Adrenal gland (tissue), 12 donors: ENCODE data around the gene ADH6. TPM values are rescaled to one million over a fixed set of nuclear protein-coding genes. Genes with fewer than 3 reads are reported as not detected.

Experiments used
- DNase-seq, 7 donors: peaks; one replicate each; pipeline ENCODE4 v3.0.0-alpha.2; 2019 to 2020
- H3K27ac ChIP-seq, 5 donors: fragments of 200-600 bp; sonication (generic) in 4 of 5; 1 replicate in 3 of 5; 2 replicates in 2 of 5; pipeline versions ENCODE4 v1.5.1 to v1.8.0; 2016 to 2020; ENCODE audit warnings: mild to moderate bottlenecking in 1 of 5
- H3K27me3 ChIP-seq: fragments of 200-600 bp; 2 replicates; pipeline ENCODE4 v1.8.0; 2021
- H3K36me3 ChIP-seq, 2 donors: fragments of 200-600 bp; replicated peaks in 1 of 2; 1 replicate in 1 of 2; 2 replicates in 1 of 2; pipeline versions ENCODE4 v1.5.1 to v1.8.0; 2018 to 2022
- H3K4me1 ChIP-seq, 2 donors: fragments of 200-600 bp; replicated peaks in 1 of 2; 1 replicate in 1 of 2; 2 replicates in 1 of 2; pipeline versions ENCODE4 v1.5.1 to v1.8.0; 2018 to 2021
- H3K4me3 ChIP-seq, 4 donors: fragments of 200-600 bp; sonication (generic) in 3 of 4; one replicate each; pipeline ENCODE4 v1.5.1; 2016 to 2018
- H3K9me3 ChIP-seq, 3 donors: fragments of 200-600 bp; sonication (generic) in 1 of 3; replicated peaks in 1 of 3; 1 replicate in 2 of 3; 2 replicates in 1 of 3; pipeline versions ENCODE4 v1.5.1 to v1.8.0; 2016 to 2021
- CTCF ChIP-seq, 6 experiments: fragments of 450-650 bp in 4 of 6; fragments of 200-600 bp in 2 of 6; sonication (generic) in 1 of 6; IDR thresholded peaks; 1 replicate in 5 of 6; 2 replicates in 1 of 6; pipeline versions ENCODE4 v1.5.1 to v1.8.0; 2016 to 2021; ENCODE audit warnings: antibody characterized with exemption in 6 of 6, mild to moderate bottlenecking in 2 of 6, moderate library complexity in 1 of 6
- POLR2A ChIP-seq, 2 donors: fragments of 450-650 bp; IDR thresholded peaks; one replicate each; pipeline ENCODE4 v1.6.1; 2017; ENCODE audit warnings: antibody characterized with exemption in 2 of 2, mild to moderate bottlenecking in 2 of 2, moderate library complexity in 1 of 2
- WGBS, 4 donors: extraction: QIAGEN DNeasy Blood & Tissue Kit in 2 of 4; methylation state at CpG; one replicate each; pipeline versions ENCODE4 v1.1.5 to v1.1.7; 2013 to 2017; 5-methylcytosine and 5-hydroxymethylcytosine counted together
- intact Hi-C, 2 donors: fragments of 100-400 bp; cut with DNase I; formaldehyde crosslinking; loops; one replicate each; pipeline versions ENCODE4 v1.14.1 to v1.15.0; 2022 to 2023
- polyA plus RNA-seq, 3 donors: library from polyadenylated mRNA; stranded (reverse); fragments of 200-250 nt in 2 of 3; fragments of 350-450 nt in 1 of 3; fragmentation: Illumina TruSeq in 1 of 3; extraction: RNeasy Lipid Tissue Mini Kit (QIAGEN cat#74804) in 1 of 3; gene quantifications; one replicate each; pipeline ENCODE4 v1.2.3, GENCODE V29; 2013 to 2014
- total RNA-seq, 9 donors: library from RNA; depleted of rRNA in 4 of 9; stranded (reverse); fragments of >200 nt in 4 of 9; fragments of 120-200 nt in 1 of 9; fragmentation: NEBNext Ultra II Directional in 1 of 9; extraction: Animal tissue kit (Norgen Biotek cat#: 25700) in 1 of 9; gene quantifications; one replicate each; pipeline versions ENCODE4 v1.1.0 to v1.2.4, GENCODE V29; 2013 to 2023
- donor health status: healthy with polysubstance abuse.
- donor health status: Bipolar disorder and iron deficiency.
- donor health status: DM: yes; HTN: yes; CAD: no.
- donor health status: DM: no; HTN: no; CAD: no.
- donor health status: DM: no; HTN: no; CAD: no.
- donor health status: DM: yes; HTN: yes; CAD: no.

ADH6 gene
- total and polyA plus RNA-seq, 12 donors = 0.03 to 0.78 (median 0.26) TPM; not detected in 9

- Histone ChIP-seq H3K27ac (no peak overlapping the region), H3K27me3 (no peaks in the 10 kb centered on the region), H3K9me3 (no peaks in the 10 kb centered on the region), H3K4me3 (no peak overlapping the region), H3K4me1 (no peaks in the 10 kb centered on the region), H3K36me3 (no peaks in the 10 kb centered on the region)
- intact Hi-C loops = no loop called here
- 58 to 77% (median 60%) methylated on average over 1 of the region's 1 CpG for WGBS, 4 donors
- no peak for DNase-seq
- TF ChIP-seq POLR2A (IDR thresholded peaks at IDR 0.05) = no peak
- TF ChIP-seq CTCF (IDR thresholded peaks at IDR 0.05) = no peak
Measured at GRCh38 chr4:99159699-99160098, 59.3 kb downstream of the ADH6 start.

- Histone ChIP-seq H3K9me3 (no peaks in the 10 kb centered on the region), H3K27me3 (no peaks in the 10 kb centered on the region), H3K4me1 (no peaks in the 10 kb centered on the region), H3K27ac (no peak overlapping the region), H3K36me3 (no peaks in the 10 kb centered on the region), H3K4me3 (no peak overlapping the region)
- intact Hi-C loops = no loop called here
- no peak for DNase-seq
- TF ChIP-seq CTCF (IDR thresholded peaks at IDR 0.05) = no peak
- TF ChIP-seq POLR2A (IDR thresholded peaks at IDR 0.05) = no peak
- WGBS, 4 donors = 62 to 72% (median 70%) methylated on average over 3 of the region's 3 CpGs
Measured at GRCh38 chr4:99157478-99157935, 61.5 kb downstream of the ADH6 start.

- H3K4me3 ChIP-seq = no peak overlapping the region
- H3K4me1 ChIP-seq = no peaks in the 10 kb centered on the region
- intact Hi-C loops = no loop called here
- 38 to 66% (median 51%) methylated on average over 1 of the region's 1 CpG for WGBS, 4 donors
- TF ChIP-seq POLR2A (IDR thresholded peaks at IDR 0.05) (no peak), CTCF (IDR thresholded peaks at IDR 0.05) (no peak)
- DNase-seq = no peak
- no peaks in the 10 kb centered on the region for H3K27me3 ChIP-seq
- no peak overlapping the region for H3K27ac ChIP-seq
- H3K9me3 ChIP-seq = no peaks in the 10 kb centered on the region
- no peaks in the 10 kb centered on the region for H3K36me3 ChIP-seq
Measured at GRCh38 chr4:99156992-99157391, 62.1 kb downstream of the ADH6 start.

GRCh38 chr4:99154658-99155342 lies 64.2 kb downstream of the ADH6 start:
- H3K4me1 ChIP-seq = no peaks in the 10 kb centered on the region
- no peaks in the 10 kb centered on the region for H3K9me3 ChIP-seq
- no peaks in the 10 kb centered on the region for H3K36me3 ChIP-seq
- no peaks in the 10 kb centered on the region for H3K27me3 ChIP-seq
- no peak overlapping the region for H3K27ac ChIP-seq
- H3K4me3 ChIP-seq = no peak overlapping the region
- intact Hi-C loops = no loop called here
- 77 to 87% (median 81%) methylated on average over 4 of the region's 4 CpGs for WGBS, 4 donors
- DNase-seq = no peak
- TF ChIP-seq POLR2A (IDR thresholded peaks at IDR 0.05) = no peak
- no peak for TF ChIP-seq CTCF (IDR thresholded peaks at IDR 0.05)

Other genes starting within 250 kb of the ADH6 start
- 10 to 100 TPM; 12.1 to 35.3 (median 18.3) TPM for gene METAP1, start 223.5 kb downstream of the ADH6 start, total RNA-seq
- 10 to 100 TPM; 12.7 to 17.2 (median 13.9) TPM for gene METAP1, start 223.5 kb downstream of the ADH6 start, polyA plus RNA-seq
- gene ADH5, start 130.5 kb downstream of the ADH6 start, total RNA-seq = 100 to 1,000 TPM in 6 of 9 donors, 10 to 100 TPM in 3; 87.3 to 145 (median 120) TPM
- 10 to 100 TPM; 50.1 to 99.3 (median 70.5) TPM for gene ADH5, start 130.5 kb downstream of the ADH6 start, polyA plus RNA-seq
- gene ADH4, start 74.9 kb downstream of the ADH6 start, total RNA-seq = 10 to 100 TPM in 1 of 9 donors, 1 to 10 TPM in 5, under 1 TPM in 1, not detected in 2; 0.31 to 10.7 (median 1.8) TPM
- gene ADH4, start 74.9 kb downstream of the ADH6 start, polyA plus RNA-seq = 1 to 10 TPM in 1 of 3 donors, under 1 TPM in 2; 0.32 to 1.0 (median 0.77) TPM
- gene ADH1A, start 71.7 kb upstream of the ADH6 start, total RNA-seq = 1 to 10 TPM in 2 of 9 donors, under 1 TPM in 2, not detected in 5; 0.42 to 1.5 (median 0.90) TPM
- gene ADH1A, start 71.7 kb upstream of the ADH6 start, polyA plus RNA-seq = not detected
- gene ADH1B, start 102.2 kb upstream of the ADH6 start, total RNA-seq = 100 to 1,000 TPM in 8 of 9 donors, 10 to 100 TPM in 1; 20.0 to 615 (median 360) TPM
- gene ADH1B, start 102.2 kb upstream of the ADH6 start, polyA plus RNA-seq = 100 to 1,000 TPM; 118 to 208 (median 142) TPM
- 1 to 10 TPM in 5 of 9 donors, under 1 TPM in 4; 0.32 to 3.6 (median 1.1) TPM for gene ADH1C, start 133.5 kb upstream of the ADH6 start, total RNA-seq
- gene ADH1C, start 133.5 kb upstream of the ADH6 start, polyA plus RNA-seq = 1 to 10 TPM in 2 of 3 donors, under 1 TPM in 1; 0.51 to 3.4 (median 1.5) TPM
- gene ADH7, start 216.1 kb upstream of the ADH6 start, total RNA-seq = not detected
- under 1 TPM in 1 of 3 donors, not detected in 2; 0.13 TPM for gene ADH7, start 216.1 kb upstream of the ADH6 start, polyA plus RNA-seq